ENCODE data around the gene FNDC11.

- TF ChIP-seq, protein P1, sequence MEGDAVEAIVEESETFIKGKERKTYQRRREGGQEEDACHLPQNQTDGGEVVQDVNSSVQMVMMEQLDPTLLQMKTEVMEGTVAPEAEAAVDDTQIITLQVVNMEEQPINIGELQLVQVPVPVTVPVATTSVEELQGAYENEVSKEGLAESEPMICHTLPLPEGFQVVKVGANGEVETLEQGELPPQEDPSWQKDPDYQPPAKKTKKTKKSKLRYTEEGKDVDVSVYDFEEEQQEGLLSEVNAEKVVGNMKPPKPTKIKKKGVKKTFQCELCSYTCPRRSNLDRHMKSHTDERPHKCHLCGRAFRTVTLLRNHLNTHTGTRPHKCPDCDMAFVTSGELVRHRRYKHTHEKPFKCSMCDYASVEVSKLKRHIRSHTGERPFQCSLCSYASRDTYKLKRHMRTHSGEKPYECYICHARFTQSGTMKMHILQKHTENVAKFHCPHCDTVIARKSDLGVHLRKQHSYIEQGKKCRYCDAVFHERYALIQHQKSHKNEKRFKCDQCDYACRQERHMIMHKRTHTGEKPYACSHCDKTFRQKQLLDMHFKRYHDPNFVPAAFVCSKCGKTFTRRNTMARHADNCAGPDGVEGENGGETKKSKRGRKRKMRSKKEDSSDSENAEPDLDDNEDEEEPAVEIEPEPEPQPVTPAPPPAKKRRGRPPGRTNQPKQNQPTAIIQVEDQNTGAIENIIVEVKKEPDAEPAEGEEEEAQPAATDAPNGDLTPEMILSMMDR (IDR thresholded peaks at IDR 0.05), result no peak
- TF ChIP-seq POLR2A (IDR thresholded peaks at IDR 0.05), result no peak
Measured at GRCh38 chr20:63540417-63541186, 13.4 kb upstream of the FNDC11 start.
